B cell (primary cell): ENCODE results near the gene ZIC4.

Experiments used
- EZH2 ChIP-seq: IDR thresholded peaks from 2 replicates; pipeline ENCODE4 v1.6.1; 2012; ENCODE audit warnings: borderline replicate concordance, low read depth, mild to moderate bottlenecking, moderate library complexity, low read length; ENCODE audit not compliant: insufficient read depth, poor library complexity, severe bottlenecking
- TF ChIP-seq, protein P1 (sequence below): fragments of 200-600 bp; IDR thresholded peaks from one replicate; pipeline ENCODE4 v1.8.0; 2022; ENCODE audit warnings: antibody characterized with exemption, mild to moderate bottlenecking

DNA sequence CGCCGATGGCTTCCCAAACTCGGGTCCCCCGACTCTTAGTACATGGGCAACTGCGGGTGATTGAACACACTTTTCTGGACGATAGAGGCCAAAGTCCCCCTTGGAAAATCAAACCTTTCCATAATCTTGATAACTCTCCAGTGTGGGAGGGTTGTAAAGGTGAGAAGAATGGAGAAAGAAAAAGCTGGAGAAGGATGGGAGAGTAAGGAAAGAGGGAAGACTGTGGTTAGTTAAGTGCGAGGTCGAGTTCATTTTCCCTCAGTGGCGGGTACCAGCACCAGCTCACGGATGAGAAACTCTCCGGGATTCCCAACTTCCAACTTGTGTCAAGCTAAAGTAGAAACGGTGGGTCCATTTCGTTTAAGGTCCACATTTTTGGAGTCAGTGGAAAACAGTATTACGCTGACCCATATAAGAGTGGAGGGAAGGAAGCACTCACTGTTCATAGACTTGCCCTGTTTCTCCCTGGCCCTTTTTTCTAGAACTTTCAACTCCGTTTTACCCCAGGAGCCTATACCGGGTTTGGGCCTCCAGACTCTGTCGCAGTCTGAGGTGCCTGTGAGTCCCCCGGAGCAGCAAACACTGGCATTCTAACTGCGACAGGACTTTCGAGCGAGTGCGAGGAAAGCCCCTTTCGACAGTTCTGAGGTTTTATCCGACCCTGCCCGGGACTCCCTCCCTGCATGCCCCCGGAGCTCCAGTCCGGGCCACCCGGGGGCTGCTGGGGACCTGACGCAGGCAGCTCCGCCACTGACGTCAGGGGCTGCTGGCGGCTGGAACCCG is 17.6 kb upstream of the ZIC4 start:
- TF ChIP-seq, protein P1, sequence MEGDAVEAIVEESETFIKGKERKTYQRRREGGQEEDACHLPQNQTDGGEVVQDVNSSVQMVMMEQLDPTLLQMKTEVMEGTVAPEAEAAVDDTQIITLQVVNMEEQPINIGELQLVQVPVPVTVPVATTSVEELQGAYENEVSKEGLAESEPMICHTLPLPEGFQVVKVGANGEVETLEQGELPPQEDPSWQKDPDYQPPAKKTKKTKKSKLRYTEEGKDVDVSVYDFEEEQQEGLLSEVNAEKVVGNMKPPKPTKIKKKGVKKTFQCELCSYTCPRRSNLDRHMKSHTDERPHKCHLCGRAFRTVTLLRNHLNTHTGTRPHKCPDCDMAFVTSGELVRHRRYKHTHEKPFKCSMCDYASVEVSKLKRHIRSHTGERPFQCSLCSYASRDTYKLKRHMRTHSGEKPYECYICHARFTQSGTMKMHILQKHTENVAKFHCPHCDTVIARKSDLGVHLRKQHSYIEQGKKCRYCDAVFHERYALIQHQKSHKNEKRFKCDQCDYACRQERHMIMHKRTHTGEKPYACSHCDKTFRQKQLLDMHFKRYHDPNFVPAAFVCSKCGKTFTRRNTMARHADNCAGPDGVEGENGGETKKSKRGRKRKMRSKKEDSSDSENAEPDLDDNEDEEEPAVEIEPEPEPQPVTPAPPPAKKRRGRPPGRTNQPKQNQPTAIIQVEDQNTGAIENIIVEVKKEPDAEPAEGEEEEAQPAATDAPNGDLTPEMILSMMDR: no peak
- no peak for TF ChIP-seq EZH2
